Sigmoid colon (tissue), 7 donors: ENCODE data around the gene CENPU. TPM values are rescaled to one million over a fixed set of nuclear protein-coding genes. Genes with fewer than 3 reads are reported as not detected.
"Not testable (repeated sequence)": the region's sequence is repeated elsewhere in the genome, so short reads cannot be mapped to it uniquely, and the experiment has no call there.

Experiments used
- DNase-seq: peaks from one replicate; pipeline ENCODE4 v3.0.0-alpha.2; 2019
- H3K27ac ChIP-seq, 4 donors: fragments of 200-600 bp; sonication (generic); one replicate each; pipeline ENCODE4 v1.5.1; 2016 to 2019; ENCODE audit warnings: mild to moderate bottlenecking in 1 of 4
- H3K27me3 ChIP-seq, 3 donors: fragments of 200-600 bp; sonication (generic); one replicate each; pipeline ENCODE4 v1.5.1; 2019; ENCODE audit warnings: mild to moderate bottlenecking in 1 of 3
- H3K36me3 ChIP-seq, 4 donors: fragments of 200-600 bp; sonication (generic); one replicate each; pipeline ENCODE4 v1.5.1; 2016 to 2019
- H3K4me1 ChIP-seq, 4 donors: fragments of 200-600 bp; sonication (generic); one replicate each; pipeline ENCODE4 v1.5.1; 2017 to 2019
- H3K4me3 ChIP-seq, 4 donors: fragments of 200-600 bp; sonication (generic); one replicate each; pipeline ENCODE4 v1.5.1; 2017 to 2019; ENCODE audit warnings: mild to moderate bottlenecking in 2 of 4, moderate library complexity in 1 of 4
- H3K9me3 ChIP-seq, 4 donors: fragments of 200-600 bp in 3 of 4; sonication (generic) in 3 of 4; one replicate each; pipeline versions ENCODE4 v1.5.1 to v1.6.1; 2013 to 2019
- CTCF ChIP-seq, 4 experiments: fragments of 450-650 bp in 3 of 4; fragments of 200-600 bp in 1 of 4; IDR thresholded peaks; one replicate each; pipeline ENCODE4 v1.5.1; 2016 to 2019; ENCODE audit warnings: antibody characterized with exemption in 4 of 4, mild to moderate bottlenecking in 3 of 4, moderate library complexity in 2 of 4
- EP300 ChIP-seq, 4 donors: sonication (generic); formaldehyde crosslinking; IDR thresholded peaks; one replicate each; pipeline ENCODE4 v1.6.1; 2017; ENCODE audit warnings: antibody characterized with exemption in 4 of 4
- POLR2A ChIP-seq, 2 donors: fragments of 450-650 bp; IDR thresholded peaks; one replicate each; pipeline ENCODE4 v1.6.1; 2016; ENCODE audit warnings: antibody characterized with exemption in 2 of 2, mild to moderate bottlenecking in 2 of 2, moderate library complexity in 2 of 2
- POLR2AphosphoS5 ChIP-seq, 4 donors: sonication (generic); formaldehyde crosslinking; IDR thresholded peaks; one replicate each; pipeline ENCODE4 v1.6.1; 2017; ENCODE audit warnings: antibody characterized with exemption in 4 of 4
- WGBS, 2 donors: extraction: QIAGEN DNeasy Blood & Tissue Kit; methylation state at CpG; one replicate each; pipeline ENCODE4 v1.1.7; 2013; 5-methylcytosine and 5-hydroxymethylcytosine counted together
- intact Hi-C: fragments of 100-400 bp; cut with DNase I; formaldehyde crosslinking; loops from one replicate; pipeline ENCODE4 v1.15.1; 2023
- polyA plus RNA-seq, 3 donors: library from polyadenylated mRNA; stranded (reverse); fragments of 200-250 nt; gene quantifications; one replicate each; pipeline ENCODE4 v1.2.3, GENCODE V29; 2013
- total RNA-seq, 4 donors: library from RNA; depleted of rRNA; stranded (reverse); fragments of >200 nt; gene quantifications; one replicate each; pipeline ENCODE4 v1.1.0, GENCODE V29; 2016
- donor health status: healthy with polysubstance abuse.
- donor health status: Bipolar disorder and iron deficiency.
- donor health status: healthy.

CENPU gene
- total and polyA plus RNA-seq, 7 donors, result 0.95 to 14.4 (median 2.8) TPM; not detected in 1

- Histone ChIP-seq H3K4me1 (no peaks in the 10 kb centered on the region), H3K4me3 (no peak overlapping the region), H3K27ac (no peak overlapping the region), H3K9me3 (no peaks in the 10 kb centered on the region), H3K36me3 (peaks cover 0 to 64% (median 11%) of the 10 kb centered on the region in 4 donors), H3K27me3 (no peaks in the 10 kb centered on the region)
- WGBS, 2 donors, result 25 to 59% methylated on average over 6 of the region's 6 CpGs
- intact Hi-C loops, result no loop called here
- no peak for DNase-seq
- TF ChIP-seq POLR2A (IDR thresholded peaks at IDR 0.05), result no peak
- no peak for TF ChIP-seq EP300 (IDR thresholded peaks at IDR 0.05)
- TF ChIP-seq POLR2AphosphoS5 (IDR thresholded peaks at IDR 0.05), result no peak
- no peak for TF ChIP-seq CTCF (IDR thresholded peaks at IDR 0.05)
These were observed 67.2 kb downstream of the CENPU start for GRCh38 chr4:184666670-184667069.

- no peak overlapping the region for H3K27ac ChIP-seq
- H3K9me3 ChIP-seq, result no peaks in the 10 kb centered on the region
- no peaks in the 10 kb centered on the region for H3K4me1 ChIP-seq
- TF ChIP-seq EP300 (IDR thresholded peaks at IDR 0.05), result no peak
- TF ChIP-seq POLR2A (IDR thresholded peaks at IDR 0.05), result no peak
- no peak for TF ChIP-seq CTCF (IDR thresholded peaks at IDR 0.05)
- no peak for TF ChIP-seq POLR2AphosphoS5 (IDR thresholded peaks at IDR 0.05)
- intact Hi-C loops, result no loop called here
- peaks cover 13 to 64% (median 21%) of the 10 kb centered on the region in 4 donors for H3K36me3 ChIP-seq
- DNase-seq, result no peak
- H3K27me3 ChIP-seq, result no peaks in the 10 kb centered on the region
- 74 to 75% methylated on average over 6 of the region's 6 CpGs for WGBS, 2 donors
- H3K4me3 ChIP-seq, result no peak overlapping the region
These were observed 69.3 kb downstream of the CENPU start for GRCh38 chr4:184664445-184665210.

- TF ChIP-seq EP300 (IDR thresholded peaks at IDR 0.05), result no peak
- TF ChIP-seq POLR2A (IDR thresholded peaks at IDR 0.05), result no peak
- TF ChIP-seq CTCF (IDR thresholded peaks at IDR 0.05), result no peak
- no peak for TF ChIP-seq POLR2AphosphoS5 (IDR thresholded peaks at IDR 0.05)
- Histone ChIP-seq H3K36me3 (peaks cover 12 to 44% (median 17%) of the 10 kb centered on the region in 4 donors), H3K9me3 (no peaks in the 10 kb centered on the region), H3K27ac (no peak overlapping the region), H3K27me3 (no peaks in the 10 kb centered on the region), H3K4me3 (no peak overlapping the region), H3K4me1 (no peaks in the 10 kb centered on the region)
- 69 to 86% methylated on average over 1 of the region's 1 CpG for WGBS, 2 donors
- DNase-seq, result no peak
- intact Hi-C loops, result no loop called here
These were observed 71.7 kb downstream of the CENPU start for GRCh38 chr4:184662236-184662635.

GRCh38 chr4:184660978-184661377, 72.9 kb downstream of the CENPU start:
- intact Hi-C loops, result no loop called here
- H3K36me3 ChIP-seq, result peaks cover 7 to 33% (median 13%) of the 10 kb centered on the region in 4 donors

GRCh38 chr4:184657820-184658219, 76.1 kb downstream of the CENPU start:
- H3K4me1 ChIP-seq, H3K27me3 ChIP-seq, intact Hi-C loops, H3K9me3 ChIP-seq, H3K4me3 ChIP-seq, H3K27ac ChIP-seq, DNase-seq: not testable (repeated sequence)
- peaks cover 7 to 39% (median 13%) of the 10 kb centered on the region in 4 donors for H3K36me3 ChIP-seq
- WGBS, 2 donors, result 98% methylated on average over 9 of the region's 9 CpGs

More at GRCh38 chr4:184660978-184661377, 72.9 kb downstream of the CENPU start:
- TF ChIP-seq POLR2AphosphoS5 (IDR thresholded peaks at IDR 0.05) (no peak), POLR2A (IDR thresholded peaks at IDR 0.05) (no peak)
- Histone ChIP-seq H3K4me3 (no peak overlapping the region), H3K9me3 (no peaks in the 10 kb centered on the region), H3K27me3 (no peaks in the 10 kb centered on the region), H3K4me1 (no peaks in the 10 kb centered on the region), H3K27ac (no peak overlapping the region)
- DNase-seq, result no peak
